NCI-H82 (cell line): Measurements from ENCODE around the gene EYA4.

Experiments used
- DNase-seq: peaks from one replicate; lab custom pipeline; 2025; lab: John Stamatoyannopoulos, UW

The EYA4 gene

DNA sequence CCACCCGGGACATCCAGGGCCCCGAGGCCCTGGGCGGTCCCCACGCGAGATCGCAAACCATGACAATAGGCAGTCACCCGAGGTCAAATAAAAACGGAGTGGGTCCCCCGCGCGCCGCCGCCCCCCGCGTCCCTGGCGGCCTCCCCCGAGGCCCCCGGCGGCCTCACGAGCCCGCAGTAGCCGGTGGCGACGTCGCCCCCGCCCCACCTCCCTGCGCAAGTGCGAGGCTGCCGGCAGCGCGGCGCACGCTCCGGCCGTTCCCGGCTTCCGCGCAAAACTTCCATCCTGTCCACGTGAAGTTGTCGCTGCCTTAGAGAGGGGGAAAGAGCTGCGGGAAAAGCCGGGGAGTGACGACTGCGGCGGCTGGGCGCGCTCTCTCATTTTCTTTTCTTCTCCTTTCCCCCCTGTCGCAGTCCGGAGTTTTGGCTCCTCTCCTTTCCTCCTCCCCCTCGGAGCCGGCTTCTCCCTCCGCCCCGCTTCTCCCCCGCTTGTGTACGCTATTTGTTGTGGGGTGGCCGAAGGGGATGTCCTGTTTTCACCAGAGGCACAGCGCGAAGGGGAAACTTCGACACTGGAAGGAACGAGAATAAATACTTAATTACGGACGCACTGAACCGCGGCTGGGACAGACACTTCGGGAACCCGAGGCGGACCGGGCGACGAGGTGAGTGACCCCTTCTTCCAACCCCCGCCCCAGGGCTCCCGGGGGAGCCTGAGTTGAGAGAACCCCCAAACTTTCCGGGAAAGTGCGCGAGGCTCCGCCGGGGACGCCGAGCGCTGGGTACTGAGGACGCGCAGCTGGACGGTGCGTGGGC lies at the start of gene EYA4:
Gene EYA4, plus strand, starts transcription at position 272 of the 815 bp plus-strand sequence. CDS start 33,424 bp downstream, outside the sequence.
- DNase-seq = no peak

DNA sequence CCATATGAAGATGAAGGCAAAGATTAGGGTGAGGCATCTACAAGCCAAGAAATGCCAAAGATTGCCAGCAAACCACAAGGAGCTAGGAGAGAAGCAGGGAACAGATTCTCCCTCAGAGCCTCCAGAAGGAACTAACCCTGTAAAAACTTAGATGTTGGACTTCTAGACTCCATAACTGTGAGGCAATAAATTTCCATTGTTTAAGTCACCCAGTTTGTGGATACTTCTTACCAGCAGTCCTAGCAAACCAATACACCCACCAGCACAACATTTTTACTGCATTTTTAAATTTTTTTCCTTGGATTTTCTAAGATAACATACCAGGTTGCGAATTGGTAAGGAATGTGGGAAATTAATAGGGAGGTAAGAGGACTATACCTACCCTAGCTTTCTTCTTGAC lies 47.8 kb upstream of the EYA4 start:
- no peak for DNase-seq

- DNase-seq = no peak
Measured at GRCh38 chr6:133198725-133199124, 42.4 kb upstream of the EYA4 start.

- no peak for DNase-seq
Measured at GRCh38 chr6:133201231-133201630, 39.9 kb upstream of the EYA4 start.

GRCh38 chr6:133202610-133203343 lies 38.4 kb upstream of the EYA4 start:
- DNase-seq = no peak

DNA sequence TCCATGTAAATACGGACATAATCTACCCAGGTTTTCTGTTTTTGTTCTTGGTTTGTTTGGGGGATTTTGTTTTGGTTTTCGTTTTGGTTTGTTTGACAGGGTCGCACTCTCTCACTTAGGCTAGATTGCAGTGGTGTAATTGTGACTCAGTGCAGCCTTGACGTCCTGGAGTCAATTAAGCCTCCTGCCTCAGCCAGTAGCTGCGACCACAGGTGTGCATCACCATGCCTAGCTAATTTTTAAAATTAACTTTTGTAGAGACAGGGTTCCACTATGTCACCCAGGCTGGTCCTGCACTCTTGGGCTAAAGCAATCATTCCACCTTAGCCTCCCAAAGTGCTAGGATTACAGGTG lies 37.8 kb upstream of the EYA4 start:
- DNase-seq = no peak

DNA sequence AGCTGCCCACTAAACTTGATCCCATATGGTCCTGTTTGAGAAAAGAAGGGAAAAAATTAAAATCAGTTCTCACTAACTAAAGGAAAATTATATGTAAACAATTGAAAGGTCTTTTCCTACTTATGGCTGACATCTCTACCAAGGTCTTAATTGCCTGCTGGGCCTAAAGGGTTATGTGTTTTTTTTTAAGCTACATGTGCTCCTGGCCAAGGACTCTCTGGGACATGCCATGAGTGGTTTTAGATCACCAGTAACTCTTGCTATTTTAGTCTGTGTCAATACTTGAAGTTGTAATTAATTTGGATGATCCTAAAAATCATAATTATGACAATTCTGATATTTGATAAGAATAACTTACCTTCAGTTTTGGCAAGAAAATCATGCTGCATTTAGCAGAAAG lies 35.9 kb upstream of the EYA4 start:
- no peak for DNase-seq

GRCh38 chr6:133206942-133207341 lies 34.2 kb upstream of the EYA4 start:
- DNase-seq = no peak

GRCh38 chr6:133207754-133208153 lies 33.4 kb upstream of the EYA4 start:
- DNase-seq = no peak

DNA sequence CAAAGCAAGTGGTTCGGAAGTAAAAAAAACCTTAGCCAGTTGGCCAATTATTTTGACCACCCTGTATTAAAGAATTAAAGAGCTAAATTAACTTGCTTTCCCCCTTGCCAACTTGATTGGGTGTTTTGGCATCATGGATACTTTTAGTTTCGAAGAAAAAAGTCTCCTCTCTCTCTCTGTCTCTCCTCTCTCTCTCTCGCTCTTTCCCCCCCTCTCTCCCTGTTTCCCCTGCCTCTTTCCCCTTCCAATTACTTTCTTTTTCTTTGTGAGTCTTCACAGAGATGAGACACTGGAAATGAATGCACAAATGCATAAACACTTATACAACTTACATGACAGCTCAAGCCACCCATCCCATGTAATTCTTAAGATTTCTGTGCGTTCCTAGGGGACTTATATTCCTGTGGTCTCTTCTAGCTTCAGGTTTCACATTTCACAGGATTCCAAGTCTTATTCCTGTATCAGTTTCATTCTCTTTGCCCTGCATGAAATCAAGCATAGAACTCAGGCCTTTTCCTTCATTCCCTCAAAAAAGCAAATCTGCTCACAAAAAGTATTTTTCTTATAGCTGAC lies 32.9 kb upstream of the EYA4 start:
- no peak for DNase-seq

- no peak for DNase-seq
Measured at GRCh38 chr6:133214267-133214666, 26.9 kb upstream of the EYA4 start.

DNA sequence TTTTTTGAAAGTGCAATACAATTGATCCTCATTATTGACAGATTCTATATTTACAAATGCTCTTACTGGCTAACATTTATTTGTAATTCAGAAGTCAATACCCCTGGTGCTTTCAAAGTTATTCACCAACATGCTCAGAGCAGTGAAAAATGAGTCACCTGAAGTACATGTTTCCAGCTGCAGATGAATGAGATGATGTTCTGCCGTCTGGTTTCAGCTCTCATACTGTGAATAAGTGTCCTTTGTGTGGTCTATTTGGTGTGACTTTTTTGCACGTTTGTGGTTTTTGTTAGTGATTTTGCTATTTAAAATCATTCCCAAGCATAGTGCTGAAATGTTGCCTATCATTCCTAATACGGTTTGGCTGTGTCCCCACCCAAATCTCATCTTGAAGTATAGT lies 22.3 kb upstream of the EYA4 start:
- DNase-seq = no peak

DNA sequence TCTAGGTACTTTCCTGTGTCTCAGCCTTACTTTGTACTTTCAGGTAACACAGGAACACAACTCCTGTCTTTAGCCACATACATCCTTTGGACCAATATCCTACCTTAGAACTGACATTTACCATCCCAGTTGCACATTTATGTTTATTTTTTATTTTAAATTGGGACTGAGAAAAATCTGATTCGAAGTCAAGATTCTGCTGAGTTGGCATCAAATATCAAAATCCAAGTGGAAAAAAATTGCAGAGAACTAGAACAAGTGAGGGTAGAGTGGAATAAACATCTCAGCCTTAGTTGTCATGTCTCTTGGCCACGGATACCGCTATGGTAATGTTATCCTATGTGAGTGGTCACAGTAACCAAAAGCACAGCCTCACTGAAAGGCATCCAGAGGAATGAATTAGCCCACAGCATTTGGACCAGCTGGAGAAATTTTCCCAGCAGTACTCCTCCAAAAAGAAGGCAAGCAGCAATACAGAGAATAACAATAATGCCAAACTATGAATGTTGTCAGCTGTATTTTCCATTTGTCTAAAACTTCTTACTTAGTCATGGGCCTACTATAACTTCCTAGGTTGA lies 17.6 kb upstream of the EYA4 start:
- DNase-seq = no peak

DNA sequence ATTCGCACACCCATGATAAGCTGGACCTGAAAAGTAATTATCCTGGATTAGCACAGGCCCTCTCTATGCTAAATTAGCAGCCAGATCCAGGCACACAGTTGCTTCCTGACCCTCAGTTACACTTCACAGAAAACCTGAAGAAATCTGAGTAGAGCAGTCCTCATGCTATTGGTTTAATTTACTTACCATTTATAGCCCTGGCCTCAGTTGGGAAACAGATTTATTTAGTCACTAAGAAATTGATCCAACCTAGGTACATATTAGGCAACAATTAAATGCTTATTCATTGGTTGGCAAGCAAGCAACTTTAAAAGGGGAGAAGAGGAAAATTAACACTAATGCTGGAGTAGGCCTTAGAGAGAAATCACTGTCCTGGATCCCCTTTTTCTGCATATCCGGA lies 15.6 kb upstream of the EYA4 start:
- DNase-seq = peak; percentile 34

- DNase-seq = no peak
Measured at GRCh38 chr6:133227344-133227743, 13.8 kb upstream of the EYA4 start.

DNA sequence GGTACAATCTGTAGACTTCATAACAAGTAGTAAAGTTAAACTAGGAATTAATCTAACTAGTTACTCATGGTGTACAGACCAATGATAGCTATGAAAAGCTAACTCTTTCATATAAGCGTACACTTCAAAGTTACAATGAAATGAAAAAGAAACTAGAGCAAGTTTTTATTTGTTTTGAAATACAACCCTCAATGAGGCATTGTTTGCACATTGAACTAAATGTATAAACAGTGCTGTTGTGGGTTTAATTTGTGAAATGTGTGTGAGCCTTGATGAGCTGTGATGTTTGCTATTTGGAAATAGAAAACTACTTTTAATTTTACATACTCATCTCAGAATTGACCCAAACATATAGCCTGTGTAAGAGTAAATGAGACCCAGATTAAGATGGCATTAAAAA lies 11.1 kb upstream of the EYA4 start:
- no peak for DNase-seq

DNA sequence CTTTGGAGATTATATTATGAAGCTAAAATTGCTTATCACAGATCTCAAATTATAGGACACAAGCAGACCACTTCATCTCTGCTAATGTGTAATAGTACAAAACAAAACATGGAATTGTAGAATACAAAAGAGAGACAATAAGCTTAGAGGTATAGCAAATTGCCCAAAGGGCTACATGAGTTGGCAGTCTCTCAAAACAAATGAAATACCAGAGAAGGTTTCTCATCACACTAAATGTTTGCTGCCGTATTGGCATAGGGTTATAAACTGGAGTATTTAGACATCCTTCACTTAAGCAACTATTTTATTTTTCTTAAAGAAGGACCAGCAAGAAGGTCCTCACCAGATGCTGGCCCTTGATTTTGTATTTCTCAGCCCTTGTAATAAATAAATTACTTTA lies 5.9 kb upstream of the EYA4 start:
- DNase-seq = no peak

DNA sequence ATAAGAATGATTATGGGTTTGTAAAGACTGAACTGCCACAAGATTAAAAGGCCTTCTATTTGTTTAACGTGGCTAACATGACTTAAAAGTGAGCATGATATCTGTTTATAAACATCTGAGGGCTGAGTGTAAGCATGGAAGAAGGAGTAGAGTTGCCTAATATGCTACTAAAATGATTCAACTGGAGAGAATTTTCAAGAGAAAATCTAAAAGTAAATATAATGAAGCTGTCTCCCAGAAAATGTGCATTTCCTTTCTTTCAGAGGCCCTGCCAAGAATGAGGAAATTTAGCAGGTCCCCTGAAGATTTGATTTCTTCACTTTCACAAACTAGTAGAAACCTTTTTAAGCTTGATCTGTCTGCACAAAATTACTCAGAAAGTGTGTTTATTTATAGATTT lies 4.2 kb upstream of the EYA4 start:
- DNase-seq = no peak

DNA sequence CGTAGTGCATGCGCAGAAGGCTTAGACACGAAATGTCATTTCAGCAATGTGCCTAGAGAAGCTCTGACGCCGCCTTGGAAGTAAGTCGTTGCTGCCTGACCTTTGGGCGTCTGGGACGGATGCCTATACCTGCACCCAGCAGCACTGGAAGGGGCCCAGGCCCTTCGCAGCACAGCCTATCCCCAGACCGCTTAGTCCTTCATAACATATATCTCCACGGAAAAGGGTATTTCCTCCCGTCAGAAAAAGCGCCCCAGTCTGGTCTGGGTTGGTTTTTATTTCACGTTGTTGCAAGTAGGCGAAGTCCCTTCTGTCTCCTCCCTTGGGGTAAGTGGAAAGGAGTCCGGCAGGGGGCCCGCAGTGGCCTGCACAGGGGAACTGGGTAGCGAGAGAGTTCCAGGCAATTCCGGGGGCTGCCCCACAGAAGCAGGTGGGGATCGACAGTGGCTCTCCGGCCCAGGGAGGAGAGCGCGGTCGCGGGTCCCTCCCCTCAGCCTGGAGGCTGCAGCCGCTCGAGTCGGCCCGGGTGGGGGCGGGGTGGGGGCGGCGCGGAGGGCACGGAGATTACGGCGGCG lies 559 bp upstream of the EYA4 start:
- DNase-seq = no peak

DNA sequence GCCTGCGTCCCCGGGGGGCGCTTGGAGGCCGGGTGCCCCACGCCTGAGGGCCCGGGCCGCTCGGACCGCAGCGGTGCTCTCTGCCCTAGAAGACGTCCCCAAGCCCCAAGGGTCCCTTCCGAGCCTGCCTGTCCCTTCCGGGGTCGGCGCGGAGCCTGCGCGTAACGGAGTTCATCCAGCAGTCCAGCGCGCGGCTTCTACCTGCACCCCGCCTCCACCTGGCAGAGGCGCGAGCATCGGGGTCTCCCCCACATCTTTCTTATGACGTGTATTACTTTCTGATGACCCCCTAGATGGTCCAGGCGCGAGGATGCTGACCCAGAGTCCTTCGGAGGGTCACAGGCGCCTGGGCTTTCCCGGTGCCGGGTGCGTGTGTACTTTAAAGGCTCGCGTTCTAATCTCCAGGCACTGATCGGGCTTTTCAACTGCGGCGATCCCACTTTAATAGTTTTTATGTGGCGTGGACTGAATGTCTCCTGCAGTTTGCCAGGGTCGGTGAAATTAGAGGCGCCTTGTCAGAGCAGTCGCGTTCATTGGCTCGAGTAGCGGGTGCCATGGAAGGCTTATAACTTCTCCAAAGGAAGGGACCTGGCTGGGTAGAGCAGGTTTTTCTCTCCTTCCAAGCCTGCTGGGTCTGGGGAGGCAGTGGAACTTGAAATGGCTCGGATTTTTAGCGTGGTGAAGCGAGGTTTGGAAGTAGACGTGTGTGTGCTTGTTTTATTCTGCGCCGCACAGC lies 912 bp downstream of the EYA4 start:
- DNase-seq = no peak

GRCh38 chr6:133242637-133243585 lies 1.8 kb downstream of the EYA4 start:
- no peak for DNase-seq
